Activated CD4-positive, alpha-beta T cell treated with anti-CD3 and anti-CD28 coated beads, Interleukin-2, amount 50 U/mL, for 1 hour (primary cell): ENCODE data around the gene PVR.
A peak's percentile ranks its signal among the peaks of the same experiment; 100 is the strongest.
"Not testable (repeated sequence)": the region's sequence is repeated elsewhere in the genome, so short reads cannot be mapped to it uniquely, and the experiment has no call there.

ENCODE experiments used
- DNase-seq: peaks from one replicate; pipeline ENCODE4 v3.0.0-alpha.2; 2020

PVR gene

DNA sequence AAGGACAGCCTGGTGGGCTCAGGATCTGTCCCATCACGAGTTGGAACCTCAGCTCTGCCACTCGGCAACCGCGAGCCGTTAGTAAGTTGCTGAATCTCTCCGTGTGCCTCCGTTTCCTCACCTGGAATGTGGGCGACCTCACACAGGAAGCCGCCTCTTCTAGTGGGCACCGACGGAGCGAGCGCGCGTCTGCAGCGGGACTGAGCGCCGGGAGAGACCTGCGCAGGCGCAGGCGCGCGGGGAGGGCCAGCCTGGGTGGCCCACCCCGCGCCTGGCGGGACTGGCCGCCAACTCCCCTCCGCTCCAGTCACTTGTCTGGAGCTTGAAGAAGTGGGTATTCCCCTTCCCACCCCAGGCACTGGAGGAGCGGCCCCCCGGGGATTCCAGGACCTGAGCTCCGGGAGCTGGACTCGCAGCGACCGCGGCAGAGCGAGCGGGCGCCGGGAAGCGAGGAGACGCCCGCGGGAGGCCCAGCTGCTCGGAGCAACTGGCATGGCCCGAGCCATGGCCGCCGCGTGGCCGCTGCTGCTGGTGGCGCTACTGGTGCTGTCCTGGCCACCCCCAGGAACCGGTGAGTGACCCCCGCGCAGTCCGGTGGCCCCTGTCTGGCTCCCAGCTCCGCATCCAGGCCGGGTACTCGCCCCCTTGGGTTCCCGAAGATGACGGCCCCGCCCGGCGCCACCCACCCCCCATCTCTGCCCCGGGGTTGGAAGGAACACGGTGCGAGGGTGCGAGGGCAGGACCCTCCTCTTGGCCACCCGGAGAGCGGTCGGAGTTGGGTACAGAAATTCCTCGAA lies at the start of gene PVR:
PVR (plus strand) TSS at position 306 of the 797 bp plus-strand sequence; CDS start at position 493, 187 bp downstream.
- DNase-seq = peak; percentile 19

GRCh38 chr19:44596428-44597130 lies 47.1 kb upstream of the PVR start:
- no peak for DNase-seq

GRCh38 chr19:44597131-44597491 lies 46.6 kb upstream of the PVR start:
- DNase-seq = no peak

DNA sequence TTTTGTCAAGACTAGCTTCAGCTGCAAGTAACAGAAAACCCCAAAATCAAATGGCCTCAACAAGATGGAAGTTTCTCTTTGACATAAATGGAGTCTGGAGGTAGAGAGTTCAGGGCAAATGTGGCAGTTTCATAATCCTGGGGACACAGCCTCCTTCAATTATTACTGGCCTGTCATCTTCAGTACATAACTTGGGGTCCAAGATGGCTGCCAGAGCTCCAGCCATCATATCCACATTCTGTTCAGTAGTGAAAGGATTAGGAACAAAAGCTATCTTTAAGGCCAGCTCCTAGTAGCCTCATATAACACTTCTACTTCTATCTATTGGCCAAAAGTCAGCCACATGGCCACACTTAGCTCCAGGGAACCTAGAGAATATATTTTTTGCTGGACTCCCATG lies 45.4 kb upstream of the PVR start:
- DNase-seq = no peak

GRCh38 chr19:44598880-44599279 lies 44.8 kb upstream of the PVR start:
- DNase-seq = no peak

DNA sequence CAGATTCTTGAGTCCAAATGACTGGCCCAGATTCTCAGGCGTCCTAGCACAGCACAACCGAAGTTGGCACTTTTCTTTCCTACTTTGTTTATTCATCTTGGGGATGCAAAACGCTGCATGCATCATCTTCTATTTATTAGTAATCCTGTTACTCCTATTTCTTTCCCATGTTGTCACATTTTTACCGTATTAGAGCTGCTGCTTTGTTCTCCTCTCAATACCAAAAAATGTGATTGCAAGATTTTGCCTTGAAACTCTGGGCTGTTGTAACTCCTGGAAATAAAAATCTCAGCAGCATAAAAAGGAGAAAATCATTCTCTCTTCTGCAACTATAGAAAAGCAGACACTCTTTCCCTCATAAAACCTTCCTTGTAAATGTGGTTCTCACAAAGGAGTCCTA lies 43.2 kb upstream of the PVR start:
- no peak for DNase-seq

GRCh38 chr19:44602081-44602480 lies 41.6 kb upstream of the PVR start:
- no peak for DNase-seq

- DNase-seq = no peak
Measured at GRCh38 chr19:44603201-44603945, 40.3 kb upstream of the PVR start.

DNA sequence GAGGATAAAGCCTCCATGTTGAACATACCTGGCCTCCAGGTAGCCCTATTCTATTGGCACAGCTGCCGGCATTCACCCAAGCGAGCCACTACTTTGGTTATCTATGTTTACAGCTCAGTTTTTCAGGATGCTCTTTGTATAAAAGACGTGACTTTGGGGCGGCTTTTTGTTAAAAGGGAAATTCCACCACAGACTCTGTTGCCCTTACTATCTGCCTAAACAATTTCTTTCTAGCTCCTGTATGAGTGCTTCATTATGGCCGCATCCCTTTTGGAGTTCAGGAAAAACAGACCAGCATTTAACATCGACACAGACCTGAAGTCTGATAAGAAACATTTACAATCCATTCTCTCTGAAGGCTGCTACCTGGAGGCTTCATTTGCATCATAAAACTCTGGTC lies 39.5 kb upstream of the PVR start:
- DNase-seq = no peak

DNA sequence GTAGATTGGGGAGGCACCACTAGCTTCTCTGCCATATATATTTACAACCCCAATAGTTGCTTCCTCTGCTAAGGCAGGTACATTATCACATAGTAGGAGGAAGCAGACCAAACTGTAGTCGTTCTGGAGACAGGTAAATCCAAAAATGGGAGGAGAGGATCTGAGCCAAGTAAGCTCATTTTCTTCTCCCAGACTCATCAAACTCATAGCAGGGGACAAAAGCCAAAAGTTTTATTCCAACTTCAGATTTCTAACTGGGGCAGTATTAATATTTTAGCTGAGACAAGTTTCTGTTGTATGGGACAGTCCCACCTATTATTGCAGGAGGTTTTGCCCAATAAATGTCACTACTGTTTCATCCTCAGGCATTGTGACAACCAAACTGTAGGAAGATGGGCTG lies 38.2 kb upstream of the PVR start:
- no peak for DNase-seq

GRCh38 chr19:44607049-44607448 lies 36.7 kb upstream of the PVR start:
- no peak for DNase-seq

GRCh38 chr19:44607917-44608316 lies 35.8 kb upstream of the PVR start:
- DNase-seq = no peak

DNA sequence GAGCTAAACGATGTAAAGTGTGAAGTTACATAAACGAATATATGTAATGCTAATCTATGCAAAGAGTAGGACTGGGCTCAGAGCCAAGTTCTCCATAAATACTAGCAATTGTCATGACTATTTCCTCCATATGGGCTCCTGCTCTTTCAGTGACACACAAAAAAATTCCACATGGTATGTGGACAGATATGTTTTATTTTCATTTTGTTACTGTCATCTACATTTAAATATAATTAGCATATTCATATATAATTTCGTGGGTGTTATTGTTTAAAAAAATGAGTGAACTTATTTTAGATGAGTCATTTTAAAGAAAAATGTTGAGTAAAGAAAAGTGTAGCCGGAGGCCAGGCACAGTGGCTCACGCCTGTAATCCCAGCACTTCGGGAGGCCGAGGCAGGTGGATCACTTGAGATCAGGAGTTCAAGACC lies 35.3 kb upstream of the PVR start:
- no peak for DNase-seq

GRCh38 chr19:44609219-44609618 lies 34.5 kb upstream of the PVR start:
- DNase-seq = no peak

DNA sequence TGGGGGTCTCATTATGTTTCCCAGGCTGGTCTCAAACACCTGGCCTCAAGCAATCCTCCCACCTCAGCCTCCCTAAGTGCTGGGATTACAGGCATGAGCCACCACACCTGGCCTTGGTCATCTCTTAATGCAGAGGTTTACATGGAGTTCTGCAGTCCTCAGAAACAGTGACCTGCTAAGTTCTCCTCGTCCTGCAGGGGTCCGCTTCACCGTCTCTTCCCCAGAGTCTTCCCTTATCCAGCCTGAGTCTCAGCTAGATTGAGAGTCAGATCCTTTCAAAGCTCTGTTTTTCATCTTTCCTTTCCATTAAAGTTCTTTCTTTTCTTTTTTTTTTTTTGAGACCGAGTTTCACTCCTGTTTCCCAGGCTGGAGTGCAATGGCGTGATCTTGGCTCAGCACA lies 33.2 kb upstream of the PVR start:
- not testable (repeated sequence) for DNase-seq

DNA sequence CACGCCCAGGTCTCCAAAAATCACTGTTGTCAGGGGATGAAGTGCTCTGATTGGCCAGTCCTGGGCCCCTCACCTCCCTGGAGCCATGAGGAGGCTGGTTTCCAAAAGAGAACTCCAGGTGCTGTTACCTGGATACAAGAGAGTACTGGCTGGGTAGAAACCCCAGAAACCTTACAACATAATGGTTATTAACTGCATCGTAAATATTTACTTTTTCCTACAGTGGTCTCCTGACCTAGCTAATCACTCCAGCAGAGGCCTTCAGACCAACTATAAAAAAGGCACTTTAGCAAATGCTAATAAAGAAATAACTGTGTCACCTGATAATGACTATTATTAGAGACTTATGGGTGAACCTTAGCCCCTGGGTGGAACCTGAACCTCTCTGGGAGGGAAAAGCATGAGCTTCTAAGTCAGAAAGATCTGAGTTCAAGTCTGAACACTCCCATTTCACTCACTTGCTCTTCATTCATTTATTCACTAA lies 31.9 kb upstream of the PVR start:
- no peak for DNase-seq

DNA sequence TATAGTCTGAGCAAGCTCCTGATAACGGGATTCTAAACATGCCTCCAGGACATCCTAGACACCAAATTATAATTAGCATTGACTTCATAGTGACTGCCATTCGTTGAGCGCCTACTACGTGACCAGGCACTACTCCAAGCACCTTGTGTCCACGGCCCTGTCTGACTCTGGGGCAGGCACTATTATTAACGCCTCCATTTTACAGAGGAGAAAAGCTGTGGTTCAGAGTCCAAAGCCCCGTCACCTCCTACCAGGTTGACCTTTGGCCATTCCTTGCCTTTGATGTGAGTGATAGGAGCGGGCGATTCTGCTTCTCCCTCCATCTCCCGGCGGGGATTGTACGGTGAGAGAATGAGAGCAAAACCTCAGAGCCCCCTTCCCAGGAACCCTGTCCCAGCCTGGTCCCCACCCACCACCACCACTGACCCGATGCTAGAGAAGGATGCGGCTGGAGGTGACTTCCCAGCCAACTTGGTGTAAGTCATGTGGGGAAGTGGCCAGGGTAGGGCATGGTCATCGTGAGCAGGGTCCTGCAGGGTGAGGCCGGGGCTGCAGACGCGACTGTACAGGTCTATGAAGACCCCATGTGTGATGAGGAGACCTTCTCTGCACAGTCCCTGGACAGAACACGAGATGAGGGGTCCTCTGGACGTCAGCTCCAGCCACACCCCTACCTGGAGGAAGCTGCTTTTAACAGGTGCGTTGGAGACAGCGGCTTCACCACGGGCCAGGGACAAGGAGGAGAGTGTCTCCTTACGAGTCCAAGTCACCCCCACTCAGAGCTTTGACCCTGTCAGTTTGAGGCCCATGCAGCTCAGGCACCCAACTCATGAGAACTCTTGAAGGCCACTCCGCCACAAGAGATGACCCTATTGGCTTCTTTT lies 30.2 kb upstream of the PVR start, which contains the start of gene IGSF23:
IGSF23 (plus strand) TSS at position 269 of the 884 bp plus-strand sequence; CDS start at position 352, 83 bp downstream.
- DNase-seq = no peak

DNA sequence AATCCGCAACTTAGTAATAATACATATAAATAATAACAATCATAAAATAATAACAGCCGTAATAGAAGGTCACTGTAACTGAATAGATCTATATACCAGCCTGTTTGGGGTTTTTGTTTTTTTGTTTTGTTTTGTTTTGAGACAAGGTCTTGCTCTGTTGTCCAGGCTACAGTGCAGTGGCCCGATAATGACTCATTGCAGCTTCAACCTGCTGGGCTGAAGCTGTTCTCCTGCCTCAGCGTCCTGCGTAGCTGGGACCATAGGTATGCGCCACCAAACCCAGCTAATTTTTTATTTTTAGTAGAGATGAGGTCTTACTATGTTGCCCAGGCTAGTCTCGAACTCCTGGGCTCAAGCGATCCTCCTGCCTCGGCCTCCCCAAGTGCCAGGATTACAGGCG lies 29.4 kb upstream of the PVR start:
- DNase-seq = no peak

DNA sequence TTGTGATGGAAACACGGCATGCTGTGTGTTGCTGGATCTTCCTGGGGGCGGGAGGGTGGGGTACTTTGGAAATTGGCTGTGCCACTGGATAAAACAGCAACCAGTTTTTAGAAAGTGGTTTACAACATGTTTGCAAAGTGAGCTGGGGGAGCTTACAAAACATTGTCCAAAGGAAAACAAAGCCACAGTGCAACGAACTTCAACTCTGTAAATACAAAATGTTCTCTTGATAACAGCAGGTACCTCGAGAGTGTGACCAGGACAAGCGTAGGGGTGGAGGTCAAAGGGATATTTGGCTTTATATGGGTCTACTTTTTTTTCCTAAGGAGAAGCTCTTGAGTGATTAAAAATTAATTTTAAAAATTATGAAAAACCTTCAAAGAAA lies 27.9 kb upstream of the PVR start:
- DNase-seq = no peak

DNA sequence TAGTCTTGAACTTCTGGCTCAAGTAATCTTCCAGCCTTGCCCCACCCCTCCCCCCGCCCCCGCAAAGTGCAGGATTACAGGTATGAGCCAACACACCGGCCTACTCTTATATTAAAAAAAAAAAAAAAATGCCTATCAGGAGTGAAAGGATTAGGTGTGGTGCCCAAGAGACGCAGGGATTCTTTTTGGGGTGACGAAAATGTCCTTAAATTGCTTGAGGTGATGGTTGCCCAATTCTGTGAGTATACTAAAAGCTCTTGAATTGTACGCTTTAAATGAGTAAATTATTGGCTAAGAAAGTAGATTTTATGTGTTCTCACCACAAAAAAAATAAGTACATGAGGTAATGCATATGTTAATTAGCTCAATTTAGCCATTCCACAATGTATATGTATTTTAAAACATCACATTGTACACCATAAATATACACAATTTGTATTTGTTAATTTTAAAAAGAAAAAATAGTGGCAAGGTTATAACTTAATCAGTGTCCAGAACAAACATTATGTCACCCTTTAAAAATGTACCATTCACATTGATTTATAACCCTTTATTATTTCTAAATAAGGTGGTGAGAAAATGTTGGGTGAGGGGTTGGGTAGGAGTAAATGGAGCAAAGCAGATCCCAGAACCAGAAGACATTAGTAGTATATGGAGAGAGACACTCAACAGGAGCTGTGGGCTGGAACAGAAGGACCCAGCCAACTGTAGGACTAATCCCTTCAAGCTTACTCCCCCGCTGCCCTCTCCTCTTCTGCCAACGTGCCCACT lies 26.4 kb upstream of the PVR start:
- DNase-seq = no peak

GRCh38 chr19:44618640-44619357 lies 24.9 kb upstream of the PVR start:
- DNase-seq = no peak
